Mononuclear cell (primary cell): ENCODE measurements around the gene MAPK4. TPM values are rescaled to one million over a fixed set of nuclear protein-coding genes. Genes with fewer than 3 reads are reported as not detected.

Experiments
- H3K27me3 ChIP-seq: 2 replicates; pipeline ENCODE4 v1.6.0; 2011; ENCODE audit warnings: low read length, control low read depth; ENCODE audit not compliant: insufficient read depth
- H3K4me1 ChIP-seq: 2 replicates; pipeline ENCODE4 v1.5.1; 2011; ENCODE audit warnings: mild to moderate bottlenecking, low read length, control low read depth; ENCODE audit not compliant: insufficient read depth
- H3K4me3 ChIP-seq: 2 replicates; pipeline ENCODE4 v1.5.1; 2011; ENCODE audit warnings: mild to moderate bottlenecking, low read length, moderate library complexity
- H3K9me3 ChIP-seq: 2 replicates; pipeline ENCODE4 v1.5.1; 2011; ENCODE audit warnings: low read depth, mild to moderate bottlenecking, control low read depth, low read length
- total RNA-seq: library from RNA; depleted of rRNA; stranded (reverse); fragments of >200 nt; gene quantifications from one replicate; pipeline ENCODE4 v1.2.3, GENCODE V29; 2012

MAPK4 gene
- total RNA-seq, 1 donor, result not detected

DNA sequence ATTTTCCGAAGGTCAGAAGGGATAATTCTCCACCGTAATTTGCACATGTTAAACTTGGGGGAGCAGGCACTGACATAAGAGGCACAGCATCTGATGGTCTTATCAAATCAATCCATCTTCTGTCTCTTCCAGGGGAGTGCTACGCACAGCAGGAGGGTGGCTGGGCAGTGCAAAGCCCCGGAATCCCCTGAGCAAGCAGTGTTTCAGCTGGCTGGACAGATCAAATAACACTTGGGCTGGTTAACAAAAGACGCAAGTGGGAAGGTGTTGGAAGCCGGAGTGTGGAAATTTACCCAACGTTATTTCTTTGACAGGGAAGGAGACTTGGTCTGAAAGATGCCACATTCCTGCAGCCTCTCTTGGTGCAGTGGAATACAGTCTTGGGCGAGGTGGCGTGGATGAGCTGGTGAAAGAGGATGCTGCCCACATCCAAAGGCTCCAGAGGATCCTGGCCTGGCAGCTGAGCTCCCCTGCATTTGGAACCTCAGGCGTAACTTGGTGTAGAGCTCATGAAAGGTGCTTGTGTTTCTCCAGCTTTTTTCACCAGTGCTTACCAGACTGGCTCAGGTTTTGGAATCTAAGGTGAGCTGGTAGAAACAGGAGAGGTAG lies 103.0 kb downstream of the MAPK4 start:
- no peaks in the 10 kb centered on the region for H3K4me1 ChIP-seq
- H3K27me3 ChIP-seq, result no peaks in the 10 kb centered on the region
- no peaks in the 10 kb centered on the region for H3K9me3 ChIP-seq
- no peak overlapping the region for H3K4me3 ChIP-seq

DNA sequence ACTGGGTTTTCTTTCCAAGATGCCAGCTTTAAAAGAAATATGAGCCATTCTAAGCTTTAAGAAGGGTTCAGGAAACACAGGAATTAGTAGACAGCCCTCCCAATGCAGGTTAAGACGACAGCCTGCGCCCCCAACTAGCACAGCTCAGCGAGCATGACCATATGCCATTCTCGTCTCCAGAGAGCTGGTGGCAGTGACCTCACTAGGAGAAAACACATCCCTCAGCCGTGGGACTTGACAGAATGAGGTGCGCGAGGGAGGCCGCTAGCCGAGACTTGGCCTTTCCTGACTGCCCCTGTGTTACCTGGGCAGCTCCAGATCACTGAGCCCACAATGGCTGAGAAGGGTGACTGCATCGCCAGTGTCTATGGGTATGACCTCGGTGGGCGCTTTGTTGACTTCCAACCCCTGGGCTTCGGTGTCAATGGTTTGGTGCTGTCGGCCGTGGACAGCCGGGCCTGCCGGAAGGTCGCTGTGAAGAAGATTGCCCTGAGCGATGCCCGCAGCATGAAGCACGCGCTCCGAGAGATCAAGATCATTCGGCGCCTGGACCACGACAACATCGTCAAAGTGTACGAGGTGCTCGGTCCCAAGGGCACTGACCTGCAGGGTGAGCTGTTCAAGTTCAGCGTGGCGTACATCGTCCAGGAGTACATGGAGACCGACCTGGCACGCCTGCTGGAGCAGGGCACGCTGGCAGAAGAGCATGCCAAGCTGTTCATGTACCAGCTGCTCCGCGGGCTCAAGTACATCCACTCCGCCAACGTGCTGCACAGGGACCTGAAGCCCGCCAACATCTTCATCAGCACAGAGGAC lies 103.9 kb downstream of the MAPK4 start:
- Histone ChIP-seq H3K4me3 (no peak overlapping the region), H3K4me1 (no peaks in the 10 kb centered on the region), H3K9me3 (no peaks in the 10 kb centered on the region), H3K27me3 (no peaks in the 10 kb centered on the region)

- Histone ChIP-seq H3K27me3 (no peaks in the 10 kb centered on the region), H3K4me1 (no peaks in the 10 kb centered on the region), H3K9me3 (no peaks in the 10 kb centered on the region), H3K4me3 (no peak overlapping the region)
Observed at GRCh38 chr18:50665015-50665414, 105.1 kb downstream of the MAPK4 start.

GRCh38 chr18:50665519-50665918 lies 105.6 kb downstream of the MAPK4 start:
- Histone ChIP-seq H3K4me1 (no peaks in the 10 kb centered on the region), H3K27me3 (no peaks in the 10 kb centered on the region), H3K9me3 (no peaks in the 10 kb centered on the region), H3K4me3 (no peak overlapping the region)

GRCh38 chr18:50666536-50666935 lies 106.6 kb downstream of the MAPK4 start:
- Histone ChIP-seq H3K9me3 (no peaks in the 10 kb centered on the region), H3K4me3 (no peak overlapping the region), H3K4me1 (no peaks in the 10 kb centered on the region), H3K27me3 (no peaks in the 10 kb centered on the region)

DNA sequence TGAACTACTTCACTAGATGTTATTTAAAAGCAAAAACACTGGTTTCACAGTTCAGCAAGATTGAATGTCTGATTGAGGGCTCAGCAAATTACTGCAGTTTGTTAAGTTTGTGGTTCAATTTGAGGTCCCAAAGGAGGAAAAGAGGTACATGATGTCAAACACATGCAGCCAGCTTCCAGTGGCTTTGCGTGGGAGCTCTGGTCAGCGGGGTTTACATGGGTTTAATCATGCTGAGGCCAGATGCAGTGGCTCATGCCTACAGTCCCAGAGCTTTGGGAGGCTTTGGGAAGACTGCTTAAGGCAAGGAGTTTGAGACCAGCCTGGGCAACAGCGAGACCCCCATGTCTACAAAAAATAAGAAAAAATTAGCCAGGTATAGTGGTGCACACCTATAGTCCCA lies 111.5 kb downstream of the MAPK4 start:
- H3K9me3 ChIP-seq, result no peaks in the 10 kb centered on the region
- H3K4me1 ChIP-seq, result no peaks in the 10 kb centered on the region
- H3K27me3 ChIP-seq, result no peaks in the 10 kb centered on the region
- H3K4me3 ChIP-seq, result no peak overlapping the region

DNA sequence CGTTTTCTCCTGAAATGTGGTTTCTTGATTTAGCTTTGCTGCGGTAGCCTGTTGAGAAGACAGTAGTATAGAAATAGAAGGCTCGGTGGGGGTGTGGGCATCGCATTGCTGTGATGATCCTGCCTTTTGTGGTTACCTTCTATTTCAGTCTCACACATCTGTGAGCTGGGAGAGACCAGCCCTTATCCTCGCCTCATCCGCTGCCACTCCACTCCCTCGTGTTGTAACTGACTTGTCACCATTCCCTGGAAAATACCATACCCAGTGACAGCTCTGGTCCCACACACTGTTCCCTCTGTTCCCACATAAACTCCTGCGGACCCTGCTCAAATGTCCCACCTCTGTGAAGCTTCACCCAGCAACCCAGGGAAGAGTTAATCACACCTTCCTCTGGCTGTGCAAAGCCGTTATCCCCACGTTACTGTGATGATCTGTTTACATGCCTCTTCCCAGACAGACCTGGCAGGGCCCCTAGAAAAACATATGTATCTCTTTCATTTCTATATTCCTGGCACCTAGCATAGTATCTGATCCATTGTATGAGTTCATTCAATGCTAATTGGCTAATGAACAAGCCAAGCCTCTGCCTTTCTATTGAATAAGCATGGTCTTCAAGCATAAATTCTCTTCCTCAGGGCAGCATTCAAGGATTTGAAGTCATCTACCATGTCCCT lies 114.6 kb downstream of the MAPK4 start:
- no peaks in the 10 kb centered on the region for H3K9me3 ChIP-seq
- no peaks in the 10 kb centered on the region for H3K27me3 ChIP-seq
- no peak overlapping the region for H3K4me3 ChIP-seq
- H3K4me1 ChIP-seq, result no peaks in the 10 kb centered on the region

DNA sequence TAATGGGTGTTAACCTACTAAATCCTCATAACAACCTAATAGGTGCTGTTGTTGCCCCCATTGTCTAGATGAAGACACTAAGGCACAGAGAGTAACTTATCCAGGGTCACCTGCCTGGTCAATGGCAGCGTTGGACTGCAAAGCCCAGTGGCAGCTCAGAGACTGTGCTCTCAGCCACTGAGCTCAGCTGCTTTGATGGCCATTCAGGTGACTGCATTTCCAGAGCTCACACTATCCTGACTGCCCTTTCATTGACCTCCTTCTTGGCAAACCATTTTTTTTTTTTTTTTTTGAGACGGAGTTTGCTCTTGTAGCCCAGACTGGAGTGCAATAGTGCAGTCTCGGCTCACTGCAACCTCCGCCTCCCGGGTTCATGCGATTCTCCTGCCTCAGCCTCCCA lies 115.2 kb downstream of the MAPK4 start:
- no peaks in the 10 kb centered on the region for H3K4me1 ChIP-seq
- H3K4me3 ChIP-seq, result no peak overlapping the region
- H3K9me3 ChIP-seq, result no peaks in the 10 kb centered on the region
- H3K27me3 ChIP-seq, result no peaks in the 10 kb centered on the region

DNA sequence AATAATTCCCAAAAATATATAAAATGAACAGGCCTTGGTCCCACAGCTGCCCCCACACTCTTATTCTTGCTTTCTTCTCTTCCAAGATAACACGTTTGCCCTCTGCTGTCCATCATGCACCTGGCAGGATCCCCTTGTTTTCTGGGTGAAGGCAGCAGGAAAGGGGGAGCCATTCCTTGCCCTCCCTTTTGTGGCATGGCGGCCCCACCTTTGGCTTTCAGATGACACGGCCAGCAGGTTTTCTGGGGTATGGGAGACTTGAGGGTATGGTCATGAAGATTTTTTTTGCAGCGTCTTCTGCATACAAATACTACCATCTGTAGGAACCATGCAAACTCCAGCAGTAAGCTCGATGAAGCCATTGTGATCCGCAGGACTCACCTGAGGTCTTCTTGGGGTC lies 118.8 kb downstream of the MAPK4 start:
- no peaks in the 10 kb centered on the region for H3K27me3 ChIP-seq
- H3K9me3 ChIP-seq, result no peaks in the 10 kb centered on the region
- no peaks in the 10 kb centered on the region for H3K4me1 ChIP-seq
- no peak overlapping the region for H3K4me3 ChIP-seq

DNA sequence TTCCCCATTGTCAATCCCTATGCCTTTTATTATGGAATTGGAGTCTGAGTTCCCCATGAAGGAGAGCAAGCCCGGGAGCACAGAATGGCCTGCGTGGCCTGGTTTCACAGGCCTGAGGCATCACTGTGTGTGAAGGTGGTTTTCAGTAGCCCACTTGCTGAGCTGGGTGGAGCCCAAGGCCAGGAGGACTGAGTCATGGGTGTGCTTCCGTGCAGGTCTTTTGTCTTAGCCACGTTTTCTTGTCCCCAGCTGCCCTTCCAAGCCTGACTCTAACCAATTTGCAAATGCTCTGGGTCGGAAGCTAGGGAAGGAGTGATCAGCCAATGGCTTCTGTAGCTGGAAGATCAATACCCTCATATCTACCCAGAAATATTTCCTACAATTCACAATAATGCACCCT lies 119.2 kb downstream of the MAPK4 start:
- Histone ChIP-seq H3K4me1 (no peaks in the 10 kb centered on the region), H3K27me3 (no peaks in the 10 kb centered on the region), H3K4me3 (no peak overlapping the region), H3K9me3 (no peaks in the 10 kb centered on the region)

- Histone ChIP-seq H3K4me3 (no peak overlapping the region), H3K9me3 (no peaks in the 10 kb centered on the region), H3K4me1 (no peaks in the 10 kb centered on the region), H3K27me3 (no peaks in the 10 kb centered on the region)
Observed at GRCh38 chr18:50679656-50680055, 119.8 kb downstream of the MAPK4 start.

DNA sequence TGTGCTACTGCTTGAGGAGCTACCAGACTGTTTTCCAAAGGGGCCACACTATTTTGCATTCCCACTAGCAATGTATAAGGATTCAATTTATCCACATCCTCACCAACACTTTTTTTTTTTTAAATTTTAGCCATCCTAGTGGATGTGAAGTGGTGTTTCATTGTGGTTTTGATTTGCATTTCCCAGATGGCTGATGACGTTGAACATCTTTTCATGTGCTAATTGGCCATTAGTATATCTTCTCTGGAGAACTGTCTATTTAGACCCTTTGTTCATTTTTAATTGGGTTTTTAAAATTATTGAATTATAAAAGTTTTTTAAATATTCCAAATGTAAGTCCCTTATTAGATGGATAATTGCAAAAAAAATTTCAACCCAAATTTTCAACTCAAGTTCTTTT lies 121.1 kb downstream of the MAPK4 start:
- Histone ChIP-seq H3K4me3 (no peak overlapping the region), H3K9me3 (no peaks in the 10 kb centered on the region), H3K27me3 (no peaks in the 10 kb centered on the region)

GRCh38 chr18:50682852-50683251 lies 123.0 kb downstream of the MAPK4 start:
- Histone ChIP-seq H3K9me3 (no peaks in the 10 kb centered on the region), H3K4me1 (no peaks in the 10 kb centered on the region), H3K27me3 (no peaks in the 10 kb centered on the region), H3K4me3 (no peak overlapping the region)

More for the DNA sequence above, 121.1 kb downstream of the MAPK4 start:
- H3K4me1 ChIP-seq, result no peaks in the 10 kb centered on the region

GRCh38 chr18:50686409-50686808 lies 126.5 kb downstream of the MAPK4 start:
- no peaks in the 10 kb centered on the region for H3K27me3 ChIP-seq
- H3K4me1 ChIP-seq, result no peaks in the 10 kb centered on the region
- no peaks in the 10 kb centered on the region for H3K9me3 ChIP-seq
- H3K4me3 ChIP-seq, result no peak overlapping the region

DNA sequence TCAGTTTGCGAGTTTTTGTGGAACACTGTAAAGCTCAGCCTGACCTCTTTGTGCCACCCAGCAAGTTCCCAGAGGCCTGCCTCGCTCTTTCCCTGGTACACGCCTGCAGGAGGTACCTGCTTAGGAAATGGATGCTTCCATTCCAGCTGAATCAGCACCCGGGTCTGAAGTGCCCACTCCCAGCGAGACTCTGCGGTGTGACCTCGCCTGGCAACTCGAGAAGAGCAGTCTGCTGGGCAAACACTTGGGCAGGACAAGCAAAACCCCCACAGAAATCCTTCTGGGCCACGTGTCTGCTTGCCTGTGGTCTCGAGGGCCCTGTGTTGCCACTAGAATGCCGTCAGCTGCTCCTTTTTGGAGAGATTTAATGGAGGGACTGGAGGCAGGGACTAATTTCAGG lies 127.6 kb downstream of the MAPK4 start:
- H3K9me3 ChIP-seq, result no peaks in the 10 kb centered on the region
- no peaks in the 10 kb centered on the region for H3K4me1 ChIP-seq
- no peaks in the 10 kb centered on the region for H3K27me3 ChIP-seq
- H3K4me3 ChIP-seq, result no peak overlapping the region
